ENCODE measurements around the gene SORD.

DNA sequence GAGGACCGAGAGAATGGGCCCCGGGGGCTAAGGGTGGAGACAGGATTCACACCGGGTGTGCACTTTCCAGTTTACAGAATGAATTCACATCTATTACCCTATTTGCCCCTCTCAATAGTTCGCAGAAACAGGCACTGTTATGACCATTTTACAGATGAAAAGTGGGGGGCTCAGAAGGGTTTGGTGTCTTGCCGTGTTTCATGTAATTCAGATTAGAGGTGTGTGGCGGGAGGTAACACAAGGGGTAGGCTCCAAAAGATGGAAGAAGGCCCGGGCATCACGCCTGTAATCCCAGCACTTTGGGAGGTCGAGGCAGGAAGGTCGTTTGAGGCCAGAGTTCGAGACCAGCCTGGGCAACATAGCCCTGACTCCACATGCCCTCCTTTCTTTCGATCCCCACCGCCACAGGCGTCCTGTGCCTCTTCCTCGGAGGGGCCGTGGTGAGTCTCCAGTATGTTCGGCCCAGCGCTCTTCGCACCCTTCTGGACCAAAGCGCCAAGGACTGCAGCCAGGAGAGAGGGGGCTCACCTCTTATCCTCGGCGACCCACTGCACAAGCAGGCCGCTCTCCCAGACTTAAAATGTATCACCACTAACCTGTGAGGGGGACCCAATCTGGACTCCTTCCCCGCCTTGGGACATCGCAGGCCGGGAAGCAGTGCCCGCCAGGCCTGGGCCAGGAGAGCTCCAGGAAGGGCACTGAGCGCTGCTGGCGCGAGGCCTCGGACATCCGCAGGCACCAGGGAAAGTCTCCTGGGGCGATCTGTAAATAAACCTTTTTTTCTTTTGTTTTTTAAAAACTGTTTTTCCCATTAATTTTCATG lies 94.5 kb downstream of the SORD start:
- TF ChIP-seq, protein P1, sequence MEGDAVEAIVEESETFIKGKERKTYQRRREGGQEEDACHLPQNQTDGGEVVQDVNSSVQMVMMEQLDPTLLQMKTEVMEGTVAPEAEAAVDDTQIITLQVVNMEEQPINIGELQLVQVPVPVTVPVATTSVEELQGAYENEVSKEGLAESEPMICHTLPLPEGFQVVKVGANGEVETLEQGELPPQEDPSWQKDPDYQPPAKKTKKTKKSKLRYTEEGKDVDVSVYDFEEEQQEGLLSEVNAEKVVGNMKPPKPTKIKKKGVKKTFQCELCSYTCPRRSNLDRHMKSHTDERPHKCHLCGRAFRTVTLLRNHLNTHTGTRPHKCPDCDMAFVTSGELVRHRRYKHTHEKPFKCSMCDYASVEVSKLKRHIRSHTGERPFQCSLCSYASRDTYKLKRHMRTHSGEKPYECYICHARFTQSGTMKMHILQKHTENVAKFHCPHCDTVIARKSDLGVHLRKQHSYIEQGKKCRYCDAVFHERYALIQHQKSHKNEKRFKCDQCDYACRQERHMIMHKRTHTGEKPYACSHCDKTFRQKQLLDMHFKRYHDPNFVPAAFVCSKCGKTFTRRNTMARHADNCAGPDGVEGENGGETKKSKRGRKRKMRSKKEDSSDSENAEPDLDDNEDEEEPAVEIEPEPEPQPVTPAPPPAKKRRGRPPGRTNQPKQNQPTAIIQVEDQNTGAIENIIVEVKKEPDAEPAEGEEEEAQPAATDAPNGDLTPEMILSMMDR (IDR thresholded peaks at IDR 0.05; ENCODE audit: extremely low read depth in 1 of 2, insufficient read depth in 1 of 2, low read depth in 1 of 2, low read length in 2 of 2): no peak
- no peak for TF ChIP-seq POLR2A (IDR thresholded peaks at IDR 0.05; ENCODE audit: low read depth, low read length)
- TF ChIP-seq FOS (IDR thresholded peaks at IDR 0.05; ENCODE audit: borderline replicate concordance, insufficient read depth, low read length): no peak
- TF ChIP-seq, protein P2, sequence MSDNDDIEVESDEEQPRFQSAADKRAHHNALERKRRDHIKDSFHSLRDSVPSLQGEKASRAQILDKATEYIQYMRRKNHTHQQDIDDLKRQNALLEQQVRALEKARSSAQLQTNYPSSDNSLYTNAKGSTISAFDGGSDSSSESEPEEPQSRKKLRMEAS (IDR thresholded peaks at IDR 0.05; ENCODE audit: insufficient read depth, insufficient read length): no peak
- TF ChIP-seq POLR2AphosphoS5 (IDR thresholded peaks at IDR 0.05; ENCODE audit: insufficient read depth, low read depth, low read length): no peak
- peak; percentile 7 for TF ChIP-seq EZH2 (IDR thresholded peaks at IDR 0.05; ENCODE audit: borderline replicate concordance, low read depth, low read length, severe bottlenecking)

Data from endothelial cell of umbilical vein (primary cell).